A673 (cell line): ENCODE results near the gene SDK1.

Source experiments
- EZH2 ChIP-seq: fragments of 200-600 bp; sonication (generic); IDR thresholded peaks from 2 replicates; pipeline ENCODE4 v1.6.1; 2017; ENCODE audit warnings: borderline replicate concordance, low read depth, mild to moderate bottlenecking, mixed read lengths, antibody characterized with exemption, low read length; ENCODE audit not compliant: poor library complexity, severe bottlenecking
- TF ChIP-seq, protein P1 (sequence below): fragments of 300-800, 200-600 bp; sonication (generic); conservative IDR thresholded peaks from 2 replicates; pipeline ENCODE4 v1.5.1; 2017; ENCODE audit warnings: low read depth, mild to moderate bottlenecking, antibody characterized with exemption, low read length, moderate library complexity, mixed read lengths

DNA sequence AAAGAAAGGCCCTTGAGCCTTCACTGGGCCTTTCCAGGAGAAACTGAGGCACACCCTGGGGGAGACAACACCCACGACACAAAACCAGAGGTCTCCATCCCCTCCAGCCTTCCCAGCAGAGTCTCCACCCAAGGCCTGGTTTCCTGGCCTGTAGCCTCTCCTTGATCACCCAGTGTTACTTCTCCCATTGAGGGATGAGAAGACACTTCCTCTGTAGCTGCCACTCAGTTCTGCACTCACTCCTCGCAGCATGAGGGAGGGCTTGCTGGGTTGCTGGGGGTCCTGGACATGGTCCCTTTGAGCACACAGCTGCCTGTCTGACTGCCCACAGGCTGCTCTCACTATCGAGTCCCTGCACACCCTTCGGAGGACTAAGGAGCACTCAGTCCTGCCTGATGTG is 943.0 kb downstream of the SDK1 start:
- TF ChIP-seq, protein P1, sequence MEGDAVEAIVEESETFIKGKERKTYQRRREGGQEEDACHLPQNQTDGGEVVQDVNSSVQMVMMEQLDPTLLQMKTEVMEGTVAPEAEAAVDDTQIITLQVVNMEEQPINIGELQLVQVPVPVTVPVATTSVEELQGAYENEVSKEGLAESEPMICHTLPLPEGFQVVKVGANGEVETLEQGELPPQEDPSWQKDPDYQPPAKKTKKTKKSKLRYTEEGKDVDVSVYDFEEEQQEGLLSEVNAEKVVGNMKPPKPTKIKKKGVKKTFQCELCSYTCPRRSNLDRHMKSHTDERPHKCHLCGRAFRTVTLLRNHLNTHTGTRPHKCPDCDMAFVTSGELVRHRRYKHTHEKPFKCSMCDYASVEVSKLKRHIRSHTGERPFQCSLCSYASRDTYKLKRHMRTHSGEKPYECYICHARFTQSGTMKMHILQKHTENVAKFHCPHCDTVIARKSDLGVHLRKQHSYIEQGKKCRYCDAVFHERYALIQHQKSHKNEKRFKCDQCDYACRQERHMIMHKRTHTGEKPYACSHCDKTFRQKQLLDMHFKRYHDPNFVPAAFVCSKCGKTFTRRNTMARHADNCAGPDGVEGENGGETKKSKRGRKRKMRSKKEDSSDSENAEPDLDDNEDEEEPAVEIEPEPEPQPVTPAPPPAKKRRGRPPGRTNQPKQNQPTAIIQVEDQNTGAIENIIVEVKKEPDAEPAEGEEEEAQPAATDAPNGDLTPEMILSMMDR: no peak
- no peak for TF ChIP-seq EZH2
